ENCODE results near the gene GTF3A.

Gene GTF3A

GRCh38 chr13:27483421-27483820, 59.0 kb downstream of the GTF3A start:
- in situ Hi-C loops (cut with MboI; ENCODE audit: low sequenced_read_pairs): no loop called here

All from HL-60/S4 (cell line).